ENCODE data around the gene JCAD.
"Not testable (repeated sequence)": the region's sequence is repeated elsewhere in the genome, so short reads cannot be mapped to it uniquely, and the experiment has no call there.

DNA sequence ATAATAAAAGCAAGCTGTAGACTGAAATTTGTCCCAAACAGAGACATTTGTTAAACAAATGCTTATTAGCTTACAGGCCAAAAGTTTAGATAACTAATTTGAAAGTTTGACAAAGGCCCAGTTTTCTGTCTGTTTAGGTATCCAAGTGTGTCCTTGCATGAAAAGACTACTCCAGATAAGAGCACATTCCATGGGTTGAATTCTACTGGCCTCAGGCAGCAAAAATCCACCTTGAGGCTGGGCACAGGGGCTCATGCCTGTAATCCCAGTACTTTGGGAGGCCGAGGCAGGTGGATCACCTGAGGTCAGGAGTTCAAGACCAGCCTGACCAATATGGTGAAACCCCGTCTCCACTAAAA lies 80.0 kb downstream of the JCAD start:
- TF ChIP-seq POLR2A (IDR thresholded peaks at IDR 0.05; ENCODE audit: low read length); GATA1 (IDR thresholded peaks at IDR 0.05; ENCODE audit: low read depth, low read length): not testable (repeated sequence)
